DMS 273 (cell line): Measurements from ENCODE around the gene SNAP47.

Source experiments
- DNase-seq: peaks from one replicate; lab custom pipeline; 2025; ENCODE audit not compliant: unreplicated experiment; lab: John Stamatoyannopoulos, UW

Gene SNAP47

GRCh38 chr1:227780101-227781044 lies 45.1 kb downstream of the SNAP47 start:
- DNase-seq, result peak; percentile 79

GRCh38 chr1:227781314-227781930 lies 46.2 kb downstream of the SNAP47 start:
- DNase-seq, result no peak

- no peak for DNase-seq
These were observed 47.0 kb downstream of the SNAP47 start for GRCh38 chr1:227782226-227782625.

GRCh38 chr1:227785094-227785804 lies 50.0 kb downstream of the SNAP47 start:
- DNase-seq, result no peak

DNA sequence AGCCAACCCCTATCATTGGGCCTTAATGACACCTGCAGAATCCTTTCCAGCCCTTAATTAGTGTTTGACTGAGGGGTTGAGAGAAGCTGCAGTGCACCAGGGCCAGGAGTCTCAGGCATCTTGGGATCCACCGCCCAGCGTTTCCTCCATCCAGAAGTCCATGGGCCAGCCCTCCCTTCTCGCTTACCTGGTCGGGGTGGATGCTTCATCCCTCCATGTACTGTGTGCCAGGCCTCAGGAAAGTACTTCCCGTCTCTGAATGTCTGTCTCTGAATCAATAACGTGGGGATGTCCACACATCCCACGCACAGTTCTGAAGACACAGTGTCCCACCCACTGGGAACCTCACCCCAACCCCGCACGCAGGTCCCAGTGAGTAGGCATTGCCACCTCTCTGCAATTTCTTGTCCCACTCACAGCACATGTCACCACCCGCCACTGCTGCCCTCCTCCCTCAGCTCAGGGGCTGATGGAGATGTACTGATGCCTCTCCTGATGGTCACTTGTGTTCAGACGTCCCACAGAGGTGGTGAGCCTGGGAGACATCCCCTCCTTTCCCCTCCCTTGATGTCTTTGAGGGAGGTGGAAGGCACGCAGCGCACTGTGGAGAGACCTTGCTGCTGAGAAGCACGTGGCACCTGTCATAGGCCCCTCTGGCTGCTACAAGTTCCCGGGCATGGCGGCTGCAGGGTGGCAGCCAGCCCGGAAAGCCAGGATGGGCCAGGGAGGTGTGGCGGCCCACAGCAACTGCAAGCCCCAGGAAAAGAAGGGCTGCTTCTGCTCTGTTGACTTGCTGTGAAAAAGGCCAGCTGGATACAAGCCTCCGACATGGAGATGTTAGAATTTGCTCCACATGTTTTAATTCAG lies 50.8 kb downstream of the SNAP47 start:
- DNase-seq, result peak; percentile 51

DNA sequence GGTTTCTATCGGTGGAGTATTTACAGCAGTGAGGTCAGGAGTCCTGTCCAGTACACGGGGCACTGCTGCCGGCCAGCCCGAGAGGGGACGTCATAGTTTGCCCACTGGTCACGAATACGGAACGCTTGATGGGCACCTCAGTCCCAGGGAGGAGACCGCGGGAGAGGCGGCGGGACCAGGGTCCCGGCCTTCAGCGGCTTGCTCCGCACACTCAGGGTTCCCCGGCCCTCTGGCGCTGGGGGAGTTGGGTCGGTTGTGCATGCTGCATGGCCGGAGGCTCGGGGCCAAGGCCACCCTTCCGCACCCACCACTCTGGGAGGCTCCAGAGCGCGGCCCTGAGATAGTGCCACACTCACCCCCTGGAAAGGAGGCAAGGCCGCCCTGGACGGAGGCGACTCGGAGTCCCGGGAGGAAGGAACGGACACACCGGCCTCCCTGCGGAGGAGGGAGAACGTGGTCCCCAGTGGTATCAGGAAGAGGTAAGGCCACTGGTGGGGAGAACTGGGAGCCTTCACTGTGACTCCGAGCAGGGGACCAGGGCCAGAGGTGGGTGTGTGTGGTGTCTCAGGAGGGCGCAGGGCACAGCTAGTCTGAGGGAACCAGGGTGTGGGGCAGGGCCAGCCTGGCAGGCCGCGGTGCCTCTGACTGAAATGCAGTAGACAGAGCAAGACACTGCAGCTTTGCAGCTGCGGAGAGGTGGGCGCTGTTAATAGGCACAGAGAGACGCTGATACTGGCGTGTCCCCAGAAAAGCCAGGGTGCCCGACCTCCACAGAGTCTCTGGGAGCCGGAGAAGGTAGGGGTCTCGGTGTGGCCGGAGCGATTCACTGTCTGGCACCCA lies 51.7 kb downstream of the SNAP47 start:
- DNase-seq, result no peak

GRCh38 chr1:227787513-227788270 lies 52.5 kb downstream of the SNAP47 start:
- peak; percentile 97 for DNase-seq

DNA sequence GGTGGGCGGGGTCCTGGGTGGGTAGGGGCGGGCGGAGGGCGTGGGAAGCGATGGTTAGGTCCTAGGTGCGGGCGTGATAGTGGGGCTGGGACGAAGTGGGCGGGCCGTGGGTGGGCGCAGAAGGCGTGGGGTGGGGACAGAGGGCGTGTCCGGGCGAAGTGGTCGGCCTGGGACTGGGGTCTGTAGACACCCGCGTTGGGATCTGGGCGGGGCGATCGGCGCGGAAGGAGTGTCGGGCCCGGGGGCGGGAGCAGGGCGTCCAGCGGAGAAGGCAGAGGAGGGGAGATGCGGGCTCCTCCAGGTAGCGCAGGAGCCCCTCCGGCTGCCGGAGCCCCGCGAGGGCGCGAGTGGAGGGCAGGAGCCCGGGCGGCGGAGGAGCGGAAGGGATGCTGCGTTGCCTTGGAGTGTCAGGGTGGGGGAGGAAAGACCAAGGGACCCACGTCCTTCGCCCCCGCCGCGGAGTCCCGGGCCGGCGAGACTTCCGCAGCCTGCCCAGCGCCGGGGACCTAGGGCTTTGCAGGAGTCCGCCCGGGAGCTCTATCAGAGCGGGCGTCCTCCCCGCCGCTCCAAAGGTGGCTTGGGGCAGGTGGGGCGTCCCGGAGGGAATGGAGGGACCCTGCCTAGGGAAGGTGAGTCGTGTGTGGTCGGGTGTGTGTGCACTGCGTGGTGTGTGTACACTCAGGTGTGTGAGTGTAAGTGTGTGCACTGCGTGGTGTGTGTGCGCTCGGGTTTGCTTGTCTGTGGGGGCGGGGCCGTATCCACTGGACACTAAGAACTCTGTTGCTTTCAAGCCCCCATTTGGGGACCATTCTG lies 53.2 kb downstream of the SNAP47 start:
- DNase-seq, result peak; percentile 93

GRCh38 chr1:227789084-227790033 lies 54.1 kb downstream of the SNAP47 start:
- DNase-seq, result peak; percentile 65

DNA sequence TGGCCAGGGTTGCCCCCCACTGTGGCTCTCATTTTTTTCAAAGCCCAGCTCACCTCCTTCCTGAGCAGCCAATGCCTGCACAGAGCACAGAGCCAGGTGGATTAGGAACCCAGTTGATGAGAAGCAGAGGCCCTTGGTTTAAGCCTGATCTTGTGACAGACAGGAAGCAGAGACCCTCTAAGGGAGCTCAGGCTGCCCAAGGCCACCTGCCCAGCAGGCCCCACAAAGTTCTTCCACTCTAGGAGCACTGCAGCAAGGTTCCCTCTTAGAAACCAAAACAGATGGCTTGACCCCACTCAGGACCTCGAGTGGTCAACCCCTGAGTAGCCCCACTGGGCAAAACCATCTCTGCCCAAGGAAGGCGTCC lies 54.8 kb downstream of the SNAP47 start:
- no peak for DNase-seq

GRCh38 chr1:227790868-227791267 lies 55.6 kb downstream of the SNAP47 start:
- DNase-seq, result no peak

DNA sequence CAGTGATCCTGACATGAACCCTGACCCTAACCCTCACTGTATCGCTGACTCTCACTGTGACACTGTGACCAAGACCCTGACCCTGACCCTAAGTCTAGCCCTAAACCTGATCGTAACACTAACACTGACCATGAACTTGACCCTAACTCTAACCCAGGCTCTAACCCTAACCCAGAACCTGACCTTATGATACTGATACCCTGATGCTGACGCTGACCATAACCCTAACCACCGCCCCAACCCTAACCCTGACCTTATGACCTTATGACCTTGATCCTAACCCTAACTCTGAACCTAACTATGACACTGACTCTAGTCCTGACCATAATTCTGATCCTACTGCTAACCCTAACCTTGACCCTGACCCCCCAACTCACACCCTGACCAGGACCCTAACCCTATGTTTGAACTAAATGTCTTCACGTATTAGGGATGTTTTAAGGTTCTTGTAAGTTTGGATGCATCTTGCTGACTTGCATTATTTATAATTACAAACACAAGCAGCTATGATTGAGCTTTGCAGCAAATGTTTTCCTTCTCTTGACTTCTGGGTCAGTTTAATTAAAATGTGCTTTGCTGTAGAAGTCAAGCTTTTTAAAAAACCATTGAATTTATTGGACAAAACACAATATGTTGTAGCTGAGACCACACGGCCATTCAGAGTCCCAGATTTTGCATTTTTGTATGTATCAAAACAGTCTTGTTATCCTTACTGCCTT lies 56.3 kb downstream of the SNAP47 start:
- DNase-seq, result no peak

DNA sequence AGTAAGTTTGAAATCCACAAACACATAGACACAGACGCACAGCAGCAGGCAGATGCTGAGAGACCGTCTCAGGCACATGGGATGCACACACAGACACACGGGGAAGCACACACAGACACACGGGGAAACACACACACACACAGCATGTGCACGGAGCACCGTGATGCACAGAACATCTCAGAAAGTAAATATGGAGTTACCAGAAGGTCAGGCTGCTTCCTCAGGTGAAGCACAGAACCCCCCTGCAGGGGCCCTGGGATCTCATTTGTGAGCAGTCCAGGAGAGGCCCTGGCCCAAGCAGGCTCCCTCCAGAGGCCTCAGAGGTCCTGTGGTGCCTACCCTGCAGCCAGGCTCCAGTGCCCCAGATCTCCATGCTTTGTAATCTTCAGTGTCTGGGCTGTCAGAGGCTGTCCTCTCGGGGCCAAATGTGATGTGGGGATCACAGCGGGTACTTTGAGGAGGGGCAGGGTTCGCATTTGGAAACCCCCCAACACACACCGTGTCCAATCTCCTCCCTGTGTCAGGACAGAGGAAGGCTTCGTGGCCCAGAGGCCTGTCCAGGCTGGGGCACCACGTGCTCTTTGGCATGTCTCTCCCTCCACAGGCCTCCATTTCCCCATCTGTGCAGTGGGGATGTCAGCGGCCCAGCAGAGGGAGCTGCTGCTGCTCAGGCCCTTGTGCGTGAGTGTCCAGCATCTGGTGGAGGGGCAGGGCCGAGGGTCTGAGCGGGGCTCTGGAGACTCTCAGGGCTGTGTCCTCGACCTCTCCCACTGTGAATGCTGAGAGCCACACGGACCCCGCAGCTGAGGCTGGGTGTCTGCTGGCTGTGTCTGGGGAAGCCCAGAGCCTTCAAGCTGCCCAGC lies 57.2 kb downstream of the SNAP47 start:
- no peak for DNase-seq

DNA sequence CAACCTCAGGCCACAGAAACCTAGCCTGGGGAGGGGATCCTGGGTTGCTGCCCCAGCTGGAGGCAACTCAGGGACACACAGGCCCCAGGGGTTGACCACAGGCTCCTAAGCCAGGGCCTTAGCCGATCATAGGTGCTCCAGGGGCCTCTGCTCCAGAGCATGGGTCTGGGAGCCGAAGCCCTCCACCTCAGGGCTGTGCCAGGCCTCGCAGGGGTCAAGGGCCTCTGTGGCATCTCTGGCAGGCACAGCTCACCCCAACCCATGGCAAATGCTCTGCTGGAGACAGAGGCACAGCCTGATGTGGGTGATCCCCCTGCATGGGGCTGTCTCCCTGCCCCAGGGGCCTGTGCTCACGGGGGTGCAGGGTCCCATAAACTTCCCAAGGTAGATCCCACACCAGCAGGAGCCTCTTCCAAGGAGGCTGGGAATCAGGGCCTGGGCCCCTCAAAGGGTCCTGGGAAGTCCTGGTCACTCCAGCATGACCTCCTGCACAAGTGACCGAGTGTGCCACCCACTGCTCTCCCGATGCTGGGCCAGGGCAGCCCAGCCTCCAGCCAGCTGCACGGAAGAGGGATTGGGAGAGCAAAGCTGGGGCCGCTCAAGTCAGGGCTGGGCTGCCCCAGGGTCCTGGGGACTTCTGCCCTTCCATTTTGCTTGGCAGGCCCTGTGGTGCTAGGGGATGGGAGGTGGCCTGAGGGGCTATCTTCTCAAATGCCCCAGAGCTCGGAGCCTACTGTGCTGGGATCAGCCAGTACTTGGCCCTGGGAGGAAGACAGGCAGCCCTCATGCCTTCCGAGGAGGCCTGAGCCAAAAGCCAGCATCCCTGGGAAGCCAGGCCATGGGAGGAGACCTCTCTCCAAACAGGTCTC lies 58.1 kb downstream of the SNAP47 start:
- DNase-seq, result peak; percentile 50
